GM06990 (cell line): ENCODE results near the gene OR52H1.

Experiments
- DNase-seq: peaks from one replicate; pipeline ENCODE4 v3.0.0-alpha.2; 2011; ENCODE audit not compliant: insufficient read length; ENCODE audit errors: extremely low read depth
- H3K27me3 ChIP-seq: replicated peaks from 2 replicates; pipeline ENCODE4 v1.6.0; 2011; ENCODE audit warnings: low read length; ENCODE audit not compliant: control insufficient read depth, insufficient read depth
- H3K36me3 ChIP-seq: 2 replicates; pipeline ENCODE4 v1.5.1; 2011; ENCODE audit warnings: low read length; ENCODE audit not compliant: control insufficient read depth, insufficient read depth
- H3K4me3 ChIP-seq: replicated peaks from 2 replicates; pipeline ENCODE4 v1.5.1; 2011; ENCODE audit warnings: low read depth, mild to moderate bottlenecking, control low read depth, low read length
- TF ChIP-seq, protein P1 (sequence below): IDR thresholded peaks from 2 replicates; pipeline ENCODE4 v1.5.1; 2011; ENCODE audit warnings: low read length, control low read depth, mild to moderate bottlenecking, inconsistent platforms; ENCODE audit not compliant: insufficient read depth, poor library complexity, severe bottlenecking

Gene OR52H1

GRCh38 chr11:5547982-5548381 is 358 bp downstream of the OR52H1 start:
- no peak overlapping the region for H3K4me3 ChIP-seq
- no peaks in the 10 kb centered on the region for H3K36me3 ChIP-seq
- DNase-seq = no peak
- TF ChIP-seq, protein P1, sequence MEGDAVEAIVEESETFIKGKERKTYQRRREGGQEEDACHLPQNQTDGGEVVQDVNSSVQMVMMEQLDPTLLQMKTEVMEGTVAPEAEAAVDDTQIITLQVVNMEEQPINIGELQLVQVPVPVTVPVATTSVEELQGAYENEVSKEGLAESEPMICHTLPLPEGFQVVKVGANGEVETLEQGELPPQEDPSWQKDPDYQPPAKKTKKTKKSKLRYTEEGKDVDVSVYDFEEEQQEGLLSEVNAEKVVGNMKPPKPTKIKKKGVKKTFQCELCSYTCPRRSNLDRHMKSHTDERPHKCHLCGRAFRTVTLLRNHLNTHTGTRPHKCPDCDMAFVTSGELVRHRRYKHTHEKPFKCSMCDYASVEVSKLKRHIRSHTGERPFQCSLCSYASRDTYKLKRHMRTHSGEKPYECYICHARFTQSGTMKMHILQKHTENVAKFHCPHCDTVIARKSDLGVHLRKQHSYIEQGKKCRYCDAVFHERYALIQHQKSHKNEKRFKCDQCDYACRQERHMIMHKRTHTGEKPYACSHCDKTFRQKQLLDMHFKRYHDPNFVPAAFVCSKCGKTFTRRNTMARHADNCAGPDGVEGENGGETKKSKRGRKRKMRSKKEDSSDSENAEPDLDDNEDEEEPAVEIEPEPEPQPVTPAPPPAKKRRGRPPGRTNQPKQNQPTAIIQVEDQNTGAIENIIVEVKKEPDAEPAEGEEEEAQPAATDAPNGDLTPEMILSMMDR = no peak
- H3K27me3 ChIP-seq = no peaks in the 10 kb centered on the region

DNA sequence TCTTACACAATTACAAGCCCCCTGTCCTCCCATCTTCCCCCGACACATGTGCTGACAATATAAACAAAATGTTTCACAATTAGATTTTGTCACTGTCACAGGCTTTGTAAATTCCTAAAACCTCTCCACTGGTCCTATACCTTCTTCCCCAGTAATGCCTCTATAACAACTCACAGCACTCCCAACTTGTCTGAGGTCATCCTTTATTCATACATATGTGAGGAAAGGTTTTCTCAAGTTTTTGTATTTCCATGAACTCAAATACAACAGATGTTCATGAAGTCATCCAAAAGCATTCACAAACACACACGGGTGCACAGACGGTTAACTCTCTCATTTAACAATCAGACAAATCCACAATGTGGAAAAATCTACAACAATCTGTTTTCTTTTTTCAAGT is 1.9 kb downstream of the OR52H1 start:
- no peak for DNase-seq
- Histone ChIP-seq H3K4me3 (no peak overlapping the region), H3K27me3 (no peaks in the 10 kb centered on the region), H3K36me3 (no peaks in the 10 kb centered on the region)
- TF ChIP-seq, protein P1 = no peak

DNA sequence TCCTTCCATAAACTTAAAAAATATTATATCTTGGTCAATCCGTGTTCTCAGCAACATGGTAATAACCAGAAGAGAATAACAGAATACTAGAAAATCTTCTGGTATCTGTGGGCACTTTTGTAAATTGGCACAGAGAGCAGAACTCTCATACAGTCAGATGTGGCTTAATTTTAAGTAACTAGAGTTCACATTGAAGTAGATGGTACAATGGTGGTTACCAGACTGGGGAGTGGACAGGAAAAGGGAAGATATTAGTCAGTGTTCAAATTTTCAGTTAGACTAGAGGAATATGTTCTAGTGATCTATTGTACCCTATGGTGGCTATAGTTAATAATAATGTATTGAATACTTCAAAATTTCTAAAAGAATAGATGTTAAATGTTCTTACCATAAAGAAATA is 6.9 kb downstream of the OR52H1 start:
- DNase-seq = no peak
- TF ChIP-seq, protein P1 = no peak
- Histone ChIP-seq H3K27me3 (no peaks in the 10 kb centered on the region), H3K36me3 (no peaks in the 10 kb centered on the region), H3K4me3 (no peak overlapping the region)

DNA sequence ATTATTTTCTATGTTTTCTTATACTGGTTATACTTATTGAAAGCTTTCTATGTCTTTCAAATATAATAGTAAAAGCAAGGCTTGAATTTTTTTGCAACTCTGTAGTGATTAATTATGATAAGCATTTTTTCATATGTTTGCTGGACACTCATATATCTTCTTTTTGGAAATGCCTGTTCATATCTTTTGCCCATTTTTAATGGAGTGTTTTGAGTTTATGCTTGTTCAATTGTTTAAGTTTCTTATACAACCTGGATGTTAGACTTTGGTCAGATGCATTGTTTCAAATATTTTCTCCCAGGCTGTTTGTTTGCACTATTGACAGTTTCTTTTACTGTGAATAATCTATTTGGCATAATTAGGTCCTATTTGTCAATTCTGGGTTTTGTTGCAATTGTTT is 11.9 kb downstream of the OR52H1 start:
- TF ChIP-seq, protein P1 = no peak
- no peaks in the 10 kb centered on the region for H3K27me3 ChIP-seq
- no peak overlapping the region for H3K4me3 ChIP-seq
- no peak for DNase-seq
- H3K36me3 ChIP-seq = no peaks in the 10 kb centered on the region

DNA sequence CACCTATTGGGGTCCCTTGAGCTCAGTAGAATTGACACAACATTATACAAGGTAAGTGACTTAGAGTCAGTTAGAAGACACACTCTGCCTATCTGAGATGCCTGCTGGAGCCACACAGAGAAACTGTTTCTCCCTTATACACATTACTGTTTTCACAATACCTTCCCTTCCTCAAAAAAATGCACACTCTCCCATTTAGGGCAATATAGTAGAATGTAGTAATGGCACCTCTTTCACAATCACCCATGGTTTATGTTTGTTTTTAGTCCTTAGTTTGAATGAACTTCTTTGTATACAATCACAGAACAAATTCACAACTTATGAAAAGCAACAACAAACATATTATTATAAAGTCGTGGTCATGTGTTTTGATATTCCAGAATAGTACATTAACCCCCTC is 14.3 kb downstream of the OR52H1 start:
- Histone ChIP-seq H3K4me3 (no peak overlapping the region), H3K36me3 (no peaks in the 10 kb centered on the region), H3K27me3 (no peaks in the 10 kb centered on the region)
- TF ChIP-seq, protein P1 = no peak
- no peak for DNase-seq

DNA sequence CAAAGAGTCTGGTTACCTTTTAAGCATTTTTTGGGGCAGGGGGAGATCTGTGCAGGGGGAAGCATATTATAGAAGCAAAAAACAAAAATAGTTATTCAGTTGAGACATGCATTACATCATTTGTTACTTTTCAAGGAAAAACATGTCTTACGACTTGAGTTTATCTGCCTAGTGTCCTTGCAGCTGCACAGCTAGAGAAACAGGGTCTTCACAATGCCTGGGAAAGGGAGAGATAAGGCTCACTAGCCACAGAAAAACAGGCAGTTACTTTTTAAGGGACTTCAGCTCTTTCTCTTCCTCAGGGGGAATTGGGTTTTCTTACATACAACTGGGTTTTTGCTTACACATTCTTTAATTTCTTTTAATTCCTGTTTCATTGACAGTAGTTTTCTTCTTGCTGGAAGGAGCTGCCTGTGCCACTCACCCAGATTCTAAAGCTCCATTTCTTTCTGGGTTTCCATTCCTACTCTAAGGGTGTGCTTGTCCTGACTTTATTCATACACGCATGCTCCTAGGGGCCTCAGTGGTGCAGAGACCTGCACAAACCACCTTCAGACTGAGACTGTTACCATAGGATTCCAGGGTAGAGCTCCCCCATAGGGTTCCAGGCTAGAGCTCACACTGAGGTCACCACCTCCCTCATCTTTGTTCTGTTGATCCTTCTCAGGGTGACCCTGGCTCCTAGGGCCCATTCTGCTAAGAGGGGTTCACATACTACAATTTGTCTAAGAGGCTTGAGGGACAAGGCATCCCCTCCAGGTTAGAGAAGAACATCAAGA is 17.1 kb downstream of the OR52H1 start:
- TF ChIP-seq, protein P1 = no peak
- Histone ChIP-seq H3K4me3 (no peak overlapping the region), H3K36me3 (no peaks in the 10 kb centered on the region), H3K27me3 (peaks cover 2% of the 10 kb centered on the region; the same call in 1 of the 2 replicates)
- no peak for DNase-seq
